Measurements from ENCODE around the gene OTOP2.

OTOP2 gene

GRCh38 chr17:74935048-74935447, 11.0 kb downstream of the OTOP2 start:
- H3K4me3 ChIP-seq (replicated peaks; ENCODE audit: insufficient read depth, low read length) = no peak overlapping the region
- no peak for DNase-seq (ENCODE audit: low read depth in 1 of 2, low spot score in 1 of 2)
- H3K27me3 ChIP-seq (ENCODE audit: insufficient read depth, poor library complexity, severe bottlenecking) = peaks cover 34% of the 10 kb centered on the region
- H3K27ac ChIP-seq (replicated peaks) = no peak overlapping the region
- TF ChIP-seq SPI1 (IDR thresholded peaks at IDR 0.05; ENCODE audit: borderline replicate concordance, low read depth) (no peak), CTCF (IDR thresholded peaks at IDR 0.05; ENCODE audit: insufficient read depth, low read length) (no peak), POLR2AphosphoS5 (IDR thresholded peaks at IDR 0.05; ENCODE audit: low read depth) (no peak), GABPA (IDR thresholded peaks at IDR 0.05; ENCODE audit: low read depth) (no peak), REST (IDR thresholded peaks at IDR 0.05; ENCODE audit: insufficient replicate concordance, low read depth) (no peak)

- no peak for DNase-seq (ENCODE audit: low read depth in 1 of 2, low spot score in 1 of 2)
- peaks cover 34% of the 10 kb centered on the region for H3K27me3 ChIP-seq (ENCODE audit: insufficient read depth, poor library complexity, severe bottlenecking)
- TF ChIP-seq POLR2AphosphoS5 (IDR thresholded peaks at IDR 0.05; ENCODE audit: low read depth) = no peak
- no peak for TF ChIP-seq GABPA (IDR thresholded peaks at IDR 0.05; ENCODE audit: low read depth)
- no peak for TF ChIP-seq CTCF (IDR thresholded peaks at IDR 0.05; ENCODE audit: insufficient read depth, low read length)
- TF ChIP-seq REST (IDR thresholded peaks at IDR 0.05; ENCODE audit: insufficient replicate concordance, low read depth) = no peak
- TF ChIP-seq SPI1 (IDR thresholded peaks at IDR 0.05; ENCODE audit: borderline replicate concordance, low read depth) = no peak
- no peak within 1 kb of the TSS for H3K4me3 ChIP-seq (replicated peaks; ENCODE audit: insufficient read depth, low read length)
- no peak within 1 kb of the TSS for H3K27ac ChIP-seq (replicated peaks)
Measured at GRCh38 chr17:74935585-74936469, 11.8 kb downstream of the OTOP2 start, which contains the start of gene OTOP3. TSS of gene OTOP3 (plus strand) at chr17:74935898. CDS start at chr17:74935922, 24 bp downstream.

DNA sequence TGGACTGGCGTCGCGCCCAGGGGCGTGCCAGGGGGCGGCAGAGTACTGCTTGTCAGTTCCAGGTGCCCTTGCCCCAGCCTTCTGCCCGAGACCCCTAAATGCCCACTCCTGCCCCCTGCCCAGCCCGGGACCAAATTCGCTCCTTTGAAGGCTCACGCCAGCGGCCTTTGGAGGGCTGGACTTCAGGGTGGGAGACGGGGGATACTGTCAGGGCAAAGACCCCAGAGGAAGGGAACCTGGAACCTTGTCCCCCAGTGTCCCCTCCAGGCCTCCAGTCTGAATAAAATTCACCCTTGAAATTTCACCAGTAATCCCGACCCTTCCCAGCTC, 12.4 kb downstream of the OTOP2 start:
- peaks cover 33% of the 10 kb centered on the region for H3K27me3 ChIP-seq (ENCODE audit: insufficient read depth, poor library complexity, severe bottlenecking)
- no peak overlapping the region for H3K4me3 ChIP-seq (replicated peaks; ENCODE audit: insufficient read depth, low read length)
- TF ChIP-seq REST (IDR thresholded peaks at IDR 0.05; ENCODE audit: insufficient replicate concordance, low read depth) (no peak), POLR2AphosphoS5 (IDR thresholded peaks at IDR 0.05; ENCODE audit: low read depth) (no peak), SPI1 (IDR thresholded peaks at IDR 0.05; ENCODE audit: borderline replicate concordance, low read depth) (no peak), CTCF (IDR thresholded peaks at IDR 0.05; ENCODE audit: insufficient read depth, low read length) (no peak), GABPA (IDR thresholded peaks at IDR 0.05; ENCODE audit: low read depth) (no peak)
- no peak for DNase-seq (ENCODE audit: low read depth in 1 of 2, low spot score in 1 of 2)
- H3K27ac ChIP-seq (replicated peaks) = no peak overlapping the region
